Right lobe of liver (tissue), 6 donors: Measurements from ENCODE around the gene OBP2A. TPM values are rescaled to one million over a fixed set of nuclear protein-coding genes. Genes with fewer than 3 reads are reported as not detected.
A peak's percentile ranks its signal among the peaks of the same experiment; 100 is the strongest.

Source experiments
- ATAC-seq, 4 donors: fragments of 200-7000 bp; cut with Tn5 transposase; one replicate each; pipeline ENCODE4 v1.9.1; 2020; ENCODE audit warnings: mild to moderate bottlenecking in 4 of 4, moderate library complexity in 4 of 4
- DNase-seq, 3 donors: peaks; one replicate each; pipeline ENCODE4 v3.0.0-alpha.2; 2020
- H3K27ac ChIP-seq, 3 donors: fragments of 200-600 bp; one replicate each; pipeline ENCODE4 v1.8.0; 2022
- H3K27me3 ChIP-seq, 2 donors: fragments of 200-600 bp; one replicate each; pipeline ENCODE4 v1.8.0; 2022
- H3K36me3 ChIP-seq, 4 donors: fragments of 200-600 bp; sonication (generic) in 1 of 4; one replicate each; pipeline versions ENCODE4 v1.5.1 to v1.8.0; 2017 to 2022; ENCODE audit warnings: control low read depth in 1 of 4
- H3K4me1 ChIP-seq, 4 donors: fragments of 200-600 bp; sonication (generic) in 1 of 4; one replicate each; pipeline versions ENCODE4 v1.5.1 to v1.8.0; 2017 to 2022; ENCODE audit warnings: control low read depth in 1 of 4
- H3K4me3 ChIP-seq, 3 donors: fragments of 200-600 bp; one replicate each; pipeline ENCODE4 v1.8.0; 2022
- H3K9me3 ChIP-seq, 4 donors: fragments of 200-600 bp; sonication (generic) in 1 of 4; one replicate each; pipeline versions ENCODE4 v1.5.1 to v1.8.0; 2017 to 2022; ENCODE audit warnings: control low read depth in 1 of 4
- POLR2A ChIP-seq: fragments of 450-650 bp; IDR thresholded peaks from one replicate; pipeline ENCODE4 v1.6.1; 2017; ENCODE audit warnings: antibody characterized with exemption, mild to moderate bottlenecking
- WGBS: methylation state at CpG from one replicate; pipeline ENCODE4 v1.1.6; 2018; ENCODE audit warnings: low coverage, low lambda C conversion rate; ENCODE audit not compliant: insufficient coverage; ENCODE audit errors: missing lambda C conversion rate; 5-methylcytosine and 5-hydroxymethylcytosine counted together
- intact Hi-C, 2 donors: fragments of 100-400 bp; cut with DNase I; formaldehyde crosslinking; loops; one replicate each; pipeline versions ENCODE4 v1.11.2 to v1.14.1; 2022
- total RNA-seq, 6 experiments: library from RNA; depleted of rRNA in 2 of 6; stranded (reverse); fragments of >200 nt in 2 of 6; fragmentation: NEBNext Ultra II Directional in 3 of 6; extraction: Animal tissue kit (Norgen Biotek cat#: 25700) in 3 of 6; gene quantifications; one replicate each; pipeline versions ENCODE4 v1.1.0 to v1.2.4, GENCODE V29; 2016 to 2023
- TF ChIP-seq, protein P1 (sequence below), 4 donors: fragments of 200-600 bp in 3 of 4; fragments of 450-650 bp in 1 of 4; IDR thresholded peaks; one replicate each; pipeline versions ENCODE4 v1.5.1 to v1.8.0; 2016 to 2022; ENCODE audit warnings: antibody characterized with exemption in 4 of 4, mild to moderate bottlenecking in 2 of 4
- donor health status: DM: no; HTN: yes; CAD: no.
- donor health status: DM: no; HTN: no; CAD: no.
- donor health status: DM: no; HTN: no; CAD: no.
- donor health status: DM: no; HTN: yes; CAD: no.
- donor health status: DM: no; HTN: yes; CAD: no.

OBP2A gene
- total RNA-seq, 6 experiments from 2014 or later, result not detected

DNA sequence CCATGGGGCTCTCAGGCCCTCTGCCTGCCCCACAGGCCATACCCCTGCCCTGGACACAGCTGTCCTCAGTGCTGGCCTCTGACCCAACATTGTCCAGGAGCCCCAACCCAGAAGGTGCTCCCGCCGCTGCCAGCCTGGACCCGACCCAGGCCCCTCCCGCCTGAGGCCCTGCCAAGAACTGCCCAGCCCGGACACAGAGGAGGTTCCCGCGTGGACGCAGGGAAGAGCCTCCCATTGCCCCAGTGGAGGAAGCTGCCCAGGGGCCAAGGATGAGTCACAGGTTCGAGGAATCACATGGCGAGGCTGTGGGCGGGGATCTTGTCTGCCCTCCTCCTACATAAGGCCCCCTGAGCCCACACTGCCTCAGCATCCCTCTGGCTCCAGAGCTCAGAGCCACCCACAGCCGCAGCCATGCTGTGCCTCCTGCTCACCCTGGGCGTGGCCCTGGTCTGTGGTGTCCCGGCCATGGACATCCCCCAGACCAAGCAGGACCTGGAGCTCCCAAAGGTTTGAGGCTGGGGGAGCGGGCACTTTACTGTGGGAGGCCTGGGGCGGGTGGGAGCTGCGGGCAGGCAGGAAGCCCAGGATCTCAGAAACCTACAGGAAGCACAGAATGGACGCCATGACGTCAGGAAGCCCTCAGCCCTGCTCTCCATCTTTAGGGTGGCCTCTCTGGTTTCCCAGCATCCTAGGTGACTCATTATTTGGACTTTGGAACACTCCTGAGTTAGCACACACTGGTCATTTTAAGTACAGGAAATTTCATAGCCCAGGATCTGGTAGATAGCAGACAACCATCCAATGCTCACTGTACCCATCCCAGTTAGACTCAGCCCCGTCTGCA lies 15.7 kb downstream of the OBP2A start, which contains the start of gene PAEP:
PAEP (plus strand) TSS at position 366 of the 844 bp plus-strand sequence.
- intact Hi-C loops, result no loop called here
- H3K4me3 ChIP-seq, result no peak within 1 kb of the TSS
- H3K27me3 ChIP-seq, result no peaks in the 10 kb centered on the region
- ATAC-seq (peak in 1 of 4 donors; percentile 30), DNase-seq (peak in 1 of 3 donors; percentile 38)
- H3K9me3 ChIP-seq, result no peaks in the 10 kb centered on the region
- no peaks in the 10 kb centered on the region for H3K36me3 ChIP-seq
- no CpG with 5 or more reads among the region's 20 CpGs for WGBS
- no peak within 1 kb of the TSS for H3K27ac ChIP-seq
- no peaks in the 10 kb centered on the region for H3K4me1 ChIP-seq
- TF ChIP-seq POLR2A, result no peak
- TF ChIP-seq, protein P1, sequence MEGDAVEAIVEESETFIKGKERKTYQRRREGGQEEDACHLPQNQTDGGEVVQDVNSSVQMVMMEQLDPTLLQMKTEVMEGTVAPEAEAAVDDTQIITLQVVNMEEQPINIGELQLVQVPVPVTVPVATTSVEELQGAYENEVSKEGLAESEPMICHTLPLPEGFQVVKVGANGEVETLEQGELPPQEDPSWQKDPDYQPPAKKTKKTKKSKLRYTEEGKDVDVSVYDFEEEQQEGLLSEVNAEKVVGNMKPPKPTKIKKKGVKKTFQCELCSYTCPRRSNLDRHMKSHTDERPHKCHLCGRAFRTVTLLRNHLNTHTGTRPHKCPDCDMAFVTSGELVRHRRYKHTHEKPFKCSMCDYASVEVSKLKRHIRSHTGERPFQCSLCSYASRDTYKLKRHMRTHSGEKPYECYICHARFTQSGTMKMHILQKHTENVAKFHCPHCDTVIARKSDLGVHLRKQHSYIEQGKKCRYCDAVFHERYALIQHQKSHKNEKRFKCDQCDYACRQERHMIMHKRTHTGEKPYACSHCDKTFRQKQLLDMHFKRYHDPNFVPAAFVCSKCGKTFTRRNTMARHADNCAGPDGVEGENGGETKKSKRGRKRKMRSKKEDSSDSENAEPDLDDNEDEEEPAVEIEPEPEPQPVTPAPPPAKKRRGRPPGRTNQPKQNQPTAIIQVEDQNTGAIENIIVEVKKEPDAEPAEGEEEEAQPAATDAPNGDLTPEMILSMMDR (IDR thresholded peaks at IDR 0.05), result no peak

DNA sequence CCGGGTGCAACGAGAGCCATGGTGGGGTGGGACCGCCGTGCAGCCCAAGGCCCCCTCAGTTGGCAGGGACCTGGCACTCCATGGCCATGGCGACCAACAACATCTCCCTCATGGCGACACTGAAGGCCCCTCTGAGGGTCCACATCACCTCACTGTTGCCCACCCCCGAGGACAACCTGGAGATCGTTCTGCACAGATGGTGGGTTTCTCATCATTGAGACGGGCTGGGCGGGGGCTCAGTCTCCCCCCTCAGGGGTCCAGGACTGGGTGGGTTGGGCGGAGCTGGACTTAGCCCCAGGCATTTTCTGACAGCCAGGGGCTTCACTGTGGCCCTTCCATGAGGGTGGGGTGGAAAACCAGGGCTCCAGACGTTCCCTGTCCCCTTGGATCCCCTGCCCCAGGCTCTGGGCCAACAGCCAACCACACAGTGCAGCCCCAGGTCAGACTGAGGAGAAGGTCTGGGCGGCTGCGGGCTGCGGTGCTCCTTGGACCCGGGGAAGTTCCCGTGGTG lies 16.4 kb downstream of the OBP2A start:
- no peaks in the 10 kb centered on the region for H3K4me1 ChIP-seq
- no peaks in the 10 kb centered on the region for H3K27me3 ChIP-seq
- ATAC-seq (no peak), DNase-seq (peak in 1 of 3 donors; percentile 40)
- intact Hi-C loops, result no loop called here
- 20% methylated on average over 4 of the region's 17 CpGs for WGBS
- H3K27ac ChIP-seq, result no peak overlapping the region
- TF ChIP-seq POLR2A, result no peak
- TF ChIP-seq, protein P1 (IDR thresholded peaks at IDR 0.05), result no peak
- H3K4me3 ChIP-seq, result no peak overlapping the region
- H3K9me3 ChIP-seq, result no peaks in the 10 kb centered on the region
- H3K36me3 ChIP-seq, result no peaks in the 10 kb centered on the region

DNA sequence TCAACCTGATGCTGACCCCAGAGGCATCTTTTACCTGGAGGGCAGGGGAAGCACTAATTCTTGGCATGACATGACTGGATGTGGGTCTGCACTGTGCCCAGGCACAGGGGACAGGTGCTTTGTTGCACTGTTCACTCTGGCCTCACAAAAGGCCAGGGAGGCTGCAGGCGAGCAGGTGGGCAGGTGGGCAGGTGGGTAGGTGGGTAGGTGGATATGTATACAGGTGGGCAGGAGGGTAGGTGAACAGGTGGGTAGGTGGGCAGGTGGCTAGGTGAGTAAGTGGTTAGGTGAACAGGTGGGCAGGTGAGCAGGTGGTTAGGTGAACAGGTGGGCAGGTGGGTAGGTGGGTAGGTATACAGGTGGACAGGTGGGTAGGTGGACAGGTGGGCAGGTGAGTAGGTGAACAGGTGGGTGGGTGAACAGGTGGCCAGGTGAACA lies 17.1 kb downstream of the OBP2A start:
- intact Hi-C loops, result no loop called here
- no peak overlapping the region for H3K4me3 ChIP-seq
- 45% methylated on average over 1 of the region's 1 CpG for WGBS
- no peak overlapping the region for H3K27ac ChIP-seq
- peak in 1 of 4 donors; percentile 17 for ATAC-seq
- TF ChIP-seq, protein P1 (IDR thresholded peaks at IDR 0.05), result no peak
- TF ChIP-seq POLR2A, result no peak
- H3K9me3 ChIP-seq, result no peaks in the 10 kb centered on the region
- no peaks in the 10 kb centered on the region for H3K27me3 ChIP-seq
- no peaks in the 10 kb centered on the region for H3K36me3 ChIP-seq
- DNase-seq, result no peak
- H3K4me1 ChIP-seq, result no peaks in the 10 kb centered on the region

DNA sequence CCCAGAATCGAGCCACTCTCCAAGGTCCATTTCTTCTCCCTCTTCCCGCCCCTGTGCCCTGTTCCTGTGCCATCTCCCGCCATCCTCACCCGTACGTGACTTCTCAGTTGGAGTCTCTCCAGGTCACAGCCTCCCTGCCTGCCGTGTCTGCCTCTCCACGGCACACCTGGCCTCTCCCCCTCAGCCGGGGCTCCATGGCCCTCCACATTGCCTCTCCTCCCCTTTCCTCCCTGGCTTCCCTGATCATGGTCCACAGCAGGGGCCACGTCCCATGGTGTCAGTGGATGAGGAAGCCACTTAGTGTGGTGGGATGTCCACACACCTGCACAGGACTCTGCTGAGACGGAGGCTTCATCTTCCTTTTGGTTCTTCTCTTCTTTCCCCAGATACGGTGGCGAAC lies 17.9 kb downstream of the OBP2A start:
- no peaks in the 10 kb centered on the region for H3K9me3 ChIP-seq
- WGBS, result 70% methylated on average over 12 of the region's 12 CpGs
- DNase-seq (peak in 1 of 3 donors; percentile 28), ATAC-seq (no peak)
- no peaks in the 10 kb centered on the region for H3K27me3 ChIP-seq
- no peak for TF ChIP-seq POLR2A
- TF ChIP-seq, protein P1 (IDR thresholded peaks at IDR 0.05), result no peak
- no peaks in the 10 kb centered on the region for H3K4me1 ChIP-seq
- intact Hi-C loops, result no loop called here
- no peak overlapping the region for H3K4me3 ChIP-seq
- H3K36me3 ChIP-seq, result no peaks in the 10 kb centered on the region
- H3K27ac ChIP-seq, result no peak overlapping the region
